CD14-positive monocyte (primary cell): ENCODE data around the gene F11R. TPM values are rescaled to one million over a fixed set of nuclear protein-coding genes. Genes with fewer than 3 reads are reported as not detected.

Experiments used
- DNase-seq, 3 donors: peaks; one replicate each; pipeline ENCODE4 v3.0.0-alpha.2; 2011 to 2022
- H2AFZ ChIP-seq: 2 replicates; pipeline ENCODE4 v1.6.0; 2012; ENCODE audit warnings: mild to moderate bottlenecking, low read depth, low read length, inconsistent platforms; ENCODE audit not compliant: insufficient read depth, poor library complexity, severe bottlenecking
- H3K27ac ChIP-seq, 2 donors: 1 replicate in 1 of 2; 2 replicates in 1 of 2; pipeline ENCODE4 v1.5.1; 2012 to 2013; ENCODE audit warnings: low read length in 2 of 2, control low read depth in 1 of 2, inconsistent platforms in 1 of 2, low read depth in 1 of 2, mild to moderate bottlenecking in 1 of 2
- H3K27me3 ChIP-seq, 2 donors: one replicate each; pipeline versions ENCODE4 v1.6.0 to v1.6.1; 2011 to 2013; ENCODE audit warnings: low read length in 2 of 2; ENCODE audit not compliant: control insufficient read depth in 2 of 2, insufficient read depth in 2 of 2
- H3K36me3 ChIP-seq, 2 donors: replicated peaks in 1 of 2; 1 replicate in 1 of 2; 2 replicates in 1 of 2; pipeline versions ENCODE4 v1.5.1 to v1.6.1; 2012 to 2013; ENCODE audit warnings: low read length in 2 of 2, control low read depth in 1 of 2, inconsistent platforms in 1 of 2, mild to moderate bottlenecking in 1 of 2; ENCODE audit not compliant: insufficient read depth in 2 of 2, control insufficient read depth in 1 of 2
- H3K4me1 ChIP-seq, 2 donors: 1 replicate in 1 of 2; 2 replicates in 1 of 2; pipeline versions ENCODE4 v1.5.1 to v1.6.1; 2012 to 2013; ENCODE audit warnings: low read length in 2 of 2, control low read depth in 1 of 2, inconsistent platforms in 1 of 2, mild to moderate bottlenecking in 1 of 2, moderate library complexity in 1 of 2; ENCODE audit not compliant: insufficient read depth in 2 of 2, control insufficient read depth in 1 of 2
- H3K4me2 ChIP-seq: replicated peaks from 2 replicates; pipeline ENCODE3; 2012; ENCODE audit warnings: low read length, moderate library complexity, mild to moderate bottlenecking; ENCODE audit not compliant: poor library complexity, severe bottlenecking; ENCODE audit errors: extremely low read depth
- H3K4me3 ChIP-seq, 3 experiments: fragments of 200-600 bp in 1 of 3; sonication (generic) in 1 of 3; replicated peaks in 1 of 3; 1 replicate in 2 of 3; 2 replicates in 1 of 3; pipeline ENCODE4 v1.5.1; 2011 to 2013; ENCODE audit warnings: low read length in 3 of 3, mild to moderate bottlenecking in 3 of 3, control low read depth in 2 of 3, low read depth in 2 of 3, inconsistent platforms in 1 of 3, moderate library complexity in 1 of 3
- H3K79me2 ChIP-seq: 2 replicates; pipeline ENCODE4 v1.6.0; 2012; ENCODE audit warnings: mild to moderate bottlenecking, control low read depth, inconsistent platforms, low read length, moderate library complexity; ENCODE audit not compliant: insufficient read depth
- H3K9ac ChIP-seq: 2 replicates; pipeline ENCODE4 v1.6.0; 2017; ENCODE audit warnings: low read length, mild to moderate bottlenecking; ENCODE audit not compliant: insufficient read depth, poor library complexity, severe bottlenecking
- H3K9me3 ChIP-seq, 2 donors: replicated peaks in 1 of 2; 1 replicate in 1 of 2; 2 replicates in 1 of 2; pipeline versions ENCODE4 v1.5.1 to v1.6.1; 2012 to 2013; ENCODE audit warnings: low read length in 2 of 2, control low read depth in 1 of 2; ENCODE audit not compliant: control insufficient read depth in 1 of 2, insufficient read depth in 1 of 2
- H4K20me1 ChIP-seq: 2 replicates; pipeline ENCODE4 v1.6.0; 2012; ENCODE audit warnings: mild to moderate bottlenecking, low read length, control low read depth, moderate library complexity; ENCODE audit not compliant: insufficient read depth
- H3K27ac Mint-ChIP-seq, 7 donors: one replicate each; pipeline ENCODE4 v1.8.0; 2020; ENCODE audit warnings: mild to moderate bottlenecking in 7 of 7, mixed read lengths in 7 of 7, moderate library complexity in 6 of 7, inconsistent platforms in 2 of 7
- H3K27me3 Mint-ChIP-seq, 3 donors: one replicate each; pipeline ENCODE4 v1.8.0; 2021 to 2022; ENCODE audit warnings: low read depth in 3 of 3, mild to moderate bottlenecking in 3 of 3, mixed read lengths in 3 of 3, moderate library complexity in 3 of 3, inconsistent platforms in 1 of 3
- H3K36me3 Mint-ChIP-seq, 2 donors: one replicate each; pipeline ENCODE4 v1.8.0; 2020; ENCODE audit warnings: mixed read lengths in 2 of 2, inconsistent platforms in 1 of 2, mild to moderate bottlenecking in 1 of 2
- H3K4me1 Mint-ChIP-seq: one replicate; pipeline ENCODE4 v1.8.0; 2020; ENCODE audit warnings: mild to moderate bottlenecking, mixed read lengths
- H3K4me3 Mint-ChIP-seq, 2 donors: one replicate each; pipeline ENCODE4 v1.8.0; 2020; ENCODE audit warnings: mild to moderate bottlenecking in 2 of 2, mixed read lengths in 2 of 2, moderate library complexity in 1 of 2
- H3K9me3 Mint-ChIP-seq, 7 donors: one replicate each; pipeline ENCODE4 v1.8.0; 2020 to 2022; ENCODE audit warnings: mixed read lengths in 7 of 7, mild to moderate bottlenecking in 6 of 7, moderate library complexity in 6 of 7, inconsistent platforms in 2 of 7
- CTCF ChIP-seq: fragments of 200-600 bp; IDR thresholded peaks from one replicate; pipeline ENCODE4 v1.8.0; 2022; ENCODE audit warnings: antibody characterized with exemption, mild to moderate bottlenecking
- WGBS: methylation state at CpG from one replicate; pipeline ENCODE4 v1.1.5; 2013; ENCODE audit warnings: missing lambda C conversion rate; ENCODE audit not compliant: insufficient coverage; 5-methylcytosine and 5-hydroxymethylcytosine counted together
- intact Hi-C, 2 donors: fragments of 100-400 bp; cut with micrococcal nuclease; formaldehyde crosslinking; loops; one replicate each; pipeline versions ENCODE4 v1.15.0 to v1.15.1; 2023
- polyA plus RNA-seq, 3 donors: library from polyadenylated mRNA; depleted of rRNA in 1 of 3; unstranded in 2 of 3; stranded (reverse) in 1 of 3; fragments of 300-500 nt in 2 of 3; fragments of >200 nt in 1 of 3; fragmentation: Illumina TruSeq in 2 of 3; gene quantifications; 1 replicate in 2 of 3; 2 replicates in 1 of 3; pipeline ENCODE4 v1.2.3, GENCODE V29; 2012 to 2021

The F11R gene
- polyA plus RNA-seq, 3 donors = 28.8 to 58.0 (median 35.9) TPM

GRCh38 chr1:160952129-160952510 lies 68.8 kb downstream of the F11R start:
- Mint-ChIP-seq H3K27me3 (peaks cover 0 to 6% (median 2%) of the 10 kb centered on the region in 3 donors), H3K36me3 (no peaks in the 10 kb centered on the region), H3K4me3 (no peak overlapping the region), H3K9me3 (no peaks in the 10 kb centered on the region), H3K4me1 (peaks cover 5% of the 10 kb centered on the region), H3K27ac (no peak overlapping the region)
- Histone ChIP-seq H3K4me2 (no peak overlapping the region), H3K27me3 (no peaks in the 10 kb centered on the region), H2AFZ (no peak overlapping the region), H3K79me2 (no peaks in the 10 kb centered on the region), H3K4me1 (no peaks in the 10 kb centered on the region), H3K36me3 (no peaks in the 10 kb centered on the region), H3K9me3 (no peaks in the 10 kb centered on the region), H3K9ac (no peak overlapping the region), H3K4me3 (no peak overlapping the region), H3K27ac (no peak overlapping the region), H4K20me1 (no peaks in the 10 kb centered on the region)
- DNase-seq = no peak
- intact Hi-C loops = loop anchor here (5.0 kb wide), 5 partner anchors 115 to 275 kb away; no protein-coding TSS in a partner anchor
- TF ChIP-seq CTCF = no peak
- 82% methylated on average over 1 of the region's 2 CpGs for WGBS

DNA sequence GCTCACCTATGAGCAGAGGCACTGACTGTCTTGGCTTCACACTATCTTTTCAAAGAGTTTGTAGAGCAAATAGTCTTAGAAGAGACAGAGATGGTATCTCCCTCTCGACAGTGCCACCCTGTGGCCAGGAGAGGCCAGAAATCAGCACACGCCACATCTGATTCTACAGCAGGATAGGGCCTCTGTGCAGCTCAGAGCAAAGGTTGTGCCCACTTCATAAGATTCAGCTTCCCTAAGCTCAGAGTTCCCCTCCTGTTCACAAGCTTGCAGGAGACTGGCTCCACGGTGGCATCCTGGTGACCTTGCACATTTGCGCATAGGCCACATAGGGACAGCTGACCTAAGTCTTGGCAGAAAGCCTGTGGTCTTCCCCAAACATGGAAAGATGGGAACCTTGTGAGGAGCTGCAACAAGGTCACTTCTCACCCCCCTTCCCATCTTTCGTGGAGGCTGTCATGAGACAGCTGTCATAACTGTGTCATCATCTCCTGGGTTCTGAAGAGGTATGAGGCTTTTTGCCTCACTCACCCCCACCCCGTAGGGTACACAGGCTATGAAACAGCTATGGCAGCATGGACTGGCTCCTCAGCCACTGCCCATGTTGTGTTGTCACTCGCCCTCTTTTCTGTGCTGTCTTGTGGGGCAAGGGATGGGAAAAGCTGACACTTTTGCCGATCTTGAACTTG lies 69.4 kb downstream of the F11R start:
- no peaks in the 10 kb centered on the region for H3K27me3 ChIP-seq
- Mint-ChIP-seq H3K9me3 (no peaks in the 10 kb centered on the region), H3K4me1 (peaks cover 8% of the 10 kb centered on the region), H3K27ac (no peak overlapping the region), H3K4me3 (no peak overlapping the region), H3K36me3 (no peaks in the 10 kb centered on the region), H3K27me3 (peaks cover 0 to 5% (median 2%) of the 10 kb centered on the region in 3 donors)
- no peak overlapping the region for H3K9ac ChIP-seq
- no peak overlapping the region for H3K27ac ChIP-seq
- 55% methylated on average over 5 of the region's 8 CpGs for WGBS
- no peaks in the 10 kb centered on the region for H3K79me2 ChIP-seq
- intact Hi-C loops = loop anchor here (2.0 to 5.0 kb wide), 7 partner anchors 114 to 274 kb away; no protein-coding TSS in a partner anchor
- peak; percentile 90 for TF ChIP-seq CTCF
- no peaks in the 10 kb centered on the region for H3K9me3 ChIP-seq
- H3K4me3 ChIP-seq = no peak overlapping the region
- DNase-seq = peak; percentile 46 to 60 (median 57)
- no peaks in the 10 kb centered on the region for H3K36me3 ChIP-seq
- no peaks in the 10 kb centered on the region for H4K20me1 ChIP-seq
- H3K4me1 ChIP-seq = no peaks in the 10 kb centered on the region
- H3K4me2 ChIP-seq = no peak overlapping the region
- H2AFZ ChIP-seq = no peak overlapping the region
